H1 (cell line): ENCODE results near the gene CTLA4. TPM values are rescaled to one million over a fixed set of nuclear protein-coding genes. Genes with fewer than 3 reads are reported as not detected.

Experiments
- CTCF ChIA-PET: fragments of 300-600 bp; sonication (Branson Sonifier 250); formaldehyde crosslinking; loops from one replicate; lab custom pipeline; 2021; ENCODE audit not compliant: partially characterized antibody; lab: Charles Lee
- POLR2A ChIA-PET: fragments of 300-600 bp; sonication (Branson Sonifier 250); formaldehyde crosslinking; loops from one replicate; lab custom pipeline; 2021; ENCODE audit warnings: inconsistent platforms; ENCODE audit not compliant: partially characterized antibody; lab: Charles Lee
- DNase-seq, 2 experiments: peaks; one replicate each; pipeline versions ENCODE4 v3.0.0 to v3.0.0-alpha.2; 2010 to 2022; ENCODE audit warnings: low spot score in 2 of 2, low read depth in 1 of 2, mixed read lengths in 1 of 2
- FAIRE-seq: peaks from 2 replicates; lab custom pipeline; 2011; peaks lifted over from hg19 to GRCh38; lab: Jason Lieb, UNC
- H2AFZ ChIP-seq: 2 replicates; pipeline ENCODE4 v1.8.1; 2012; ENCODE audit warnings: low read length, inconsistent platforms
- H2AK5ac ChIP-seq: 2 replicates; pipeline ENCODE4 v1.6.1; 2013; ENCODE audit warnings: low read depth, low read length
- H2BK120ac ChIP-seq: replicated peaks from 2 replicates; pipeline ENCODE3; 2013; ENCODE audit warnings: low read depth, low read length, inconsistent platforms
- H2BK12ac ChIP-seq: 2 replicates; pipeline ENCODE4 v1.6.1; 2013; ENCODE audit warnings: low read depth, low read length
- H2BK15ac ChIP-seq: 2 replicates; pipeline ENCODE4 v1.6.1; 2013; ENCODE audit warnings: low read length
- H2BK20ac ChIP-seq: 2 replicates; pipeline ENCODE4 v1.6.1; 2013; ENCODE audit warnings: low read length
- H2BK5ac ChIP-seq: 2 replicates; pipeline ENCODE4 v1.6.1; 2013; ENCODE audit warnings: low read depth, low read length
- H3K14ac ChIP-seq: 2 replicates; pipeline ENCODE4 v1.6.1; 2013; ENCODE audit warnings: inconsistent platforms; ENCODE audit not compliant: insufficient read length
- H3K18ac ChIP-seq: 2 replicates; pipeline ENCODE4 v1.6.1; 2013; ENCODE audit warnings: low read length; ENCODE audit errors: extremely low read depth
- H3K23ac ChIP-seq: 2 replicates; pipeline ENCODE4 v1.6.1; 2013; ENCODE audit warnings: inconsistent platforms; ENCODE audit not compliant: insufficient read length
- H3K23me2 ChIP-seq: 2 replicates; pipeline ENCODE4 v1.6.1; 2013; ENCODE audit warnings: low read depth, low read length
- H3K27ac ChIP-seq: 2 replicates; pipeline ENCODE4 v1.6.1; 2011; ENCODE audit warnings: low read depth, low read length, inconsistent platforms
- H3K27me3 ChIP-seq, 4 experiments: replicated peaks in 1 of 4; 1 replicate in 1 of 4; 2 replicates in 3 of 4; pipeline versions ENCODE4 v1.6.1 to v1.8.1; 2011 to 2013; ENCODE audit warnings: low read length in 3 of 4, mild to moderate bottlenecking in 3 of 4, inconsistent platforms in 2 of 4, mixed read lengths in 2 of 4, moderate library complexity in 1 of 4; ENCODE audit not compliant: control insufficient read depth in 3 of 4, insufficient read depth in 3 of 4; ENCODE audit errors: extremely low read depth in 1 of 4
- H3K36me3 ChIP-seq, 4 experiments: 2 replicates each; pipeline versions ENCODE4 v1.6.1 to v1.8.1; 2011 to 2013; ENCODE audit warnings: mild to moderate bottlenecking in 4 of 4, low read length in 3 of 4, moderate library complexity in 2 of 4, control low read depth in 1 of 4, inconsistent platforms in 1 of 4; ENCODE audit not compliant: insufficient read depth in 4 of 4, control insufficient read depth in 2 of 4
- H3K4ac ChIP-seq: replicated peaks from 2 replicates; pipeline ENCODE3; 2013; ENCODE audit warnings: low read length, low read depth, mixed read lengths, inconsistent platforms; ENCODE audit not compliant: insufficient read length
- H3K4me1 ChIP-seq, 4 experiments: replicated peaks in 1 of 4; 1 replicate in 1 of 4; 2 replicates in 3 of 4; pipeline versions ENCODE4 v1.6.1 to v1.8.1; 2011 to 2013; ENCODE audit warnings: low read length in 3 of 4, inconsistent platforms in 2 of 4, mixed read lengths in 1 of 4; ENCODE audit not compliant: insufficient read depth in 4 of 4, control insufficient read depth in 3 of 4
- H3K4me2 ChIP-seq, 2 experiments: 2 replicates each; pipeline versions ENCODE4 v1.6.1 to v1.8.1; 2011 to 2013; ENCODE audit warnings: low read depth in 2 of 2, low read length in 2 of 2, control low read depth in 1 of 2, inconsistent platforms in 1 of 2, mild to moderate bottlenecking in 1 of 2; ENCODE audit not compliant: insufficient read depth in 1 of 2
- H3K4me3 ChIP-seq, 4 experiments: fragments of 200-600, 300-600 bp in 1 of 4; sonication (generic), shearing (Covaris generic), sonication (Bioruptor Twin) in 1 of 4; 2 replicates each; pipeline versions ENCODE4 v1.5.1 to v1.8.1; 2011 to 2016; ENCODE audit warnings: low read length in 4 of 4, low read depth in 3 of 4, control low read depth in 2 of 4, inconsistent platforms in 2 of 4, mild to moderate bottlenecking in 2 of 4, mixed read lengths in 1 of 4, moderate library complexity in 1 of 4; ENCODE audit not compliant: insufficient read depth in 2 of 4; ENCODE audit errors: extremely low read depth in 1 of 4
- H3K56ac ChIP-seq: replicated peaks from 2 replicates; pipeline ENCODE3; 2013; ENCODE audit warnings: low read depth, mild to moderate bottlenecking, mixed read lengths, low read length, inconsistent platforms; ENCODE audit not compliant: insufficient read length
- H3K79me1 ChIP-seq: 2 replicates; pipeline ENCODE4 v1.6.1; 2013; ENCODE audit warnings: low read depth, low read length, control low read depth
- H3K79me2 ChIP-seq, 2 experiments: 2 replicates each; pipeline versions ENCODE4 v1.6.1 to v1.8.1; 2012 to 2013; ENCODE audit warnings: low read length in 2 of 2, mild to moderate bottlenecking in 2 of 2, inconsistent platforms in 1 of 2; ENCODE audit not compliant: insufficient read depth in 2 of 2, control insufficient read depth in 1 of 2
- H3K9ac ChIP-seq, 4 experiments: replicated peaks in 1 of 4; 1 replicate in 1 of 4; 2 replicates in 3 of 4; pipeline versions ENCODE4 v1.6.1 to v1.8.1; 2011 to 2013; ENCODE audit warnings: low read depth in 3 of 4, low read length in 3 of 4, control low read depth in 2 of 4, mild to moderate bottlenecking in 2 of 4, moderate library complexity in 2 of 4, inconsistent platforms in 1 of 4; ENCODE audit errors: extremely low read depth in 1 of 4
- H3K9me3 ChIP-seq, 2 experiments: 2 replicates each; pipeline versions ENCODE4 v1.6.1 to v1.8.1; 2012 to 2013; ENCODE audit warnings: mild to moderate bottlenecking in 2 of 2, moderate library complexity in 2 of 2, control low read depth in 1 of 2, inconsistent platforms in 1 of 2, low read depth in 1 of 2, low read length in 1 of 2, mixed read lengths in 1 of 2; ENCODE audit not compliant: insufficient read depth in 2 of 2
- H4K20me1 ChIP-seq, 2 experiments: replicated peaks in 1 of 2; 2 replicates each; pipeline versions ENCODE3 to v1.8.1; 2011 to 2013; ENCODE audit warnings: inconsistent platforms in 2 of 2, low read length in 2 of 2, mild to moderate bottlenecking in 1 of 2; ENCODE audit not compliant: insufficient read depth in 2 of 2, control insufficient read depth in 1 of 2
- H4K5ac ChIP-seq: 2 replicates; pipeline ENCODE4 v1.6.1; 2013; ENCODE audit warnings: low read length, low read depth, mixed read lengths, inconsistent platforms; ENCODE audit not compliant: insufficient read length
- H4K8ac ChIP-seq: 2 replicates; pipeline ENCODE4 v1.8.0; 2013; ENCODE audit warnings: mild to moderate bottlenecking, moderate library complexity, low read length, inconsistent platforms; ENCODE audit not compliant: insufficient read depth; ENCODE audit errors: extremely low read depth
- H4K91ac ChIP-seq: replicated peaks from 2 replicates; pipeline ENCODE3; 2013; ENCODE audit warnings: low read length, mixed read lengths, inconsistent platforms; ENCODE audit not compliant: insufficient read length
- BACH1 ChIP-seq: IDR thresholded peaks from 2 replicates; pipeline ENCODE4 v1.6.1; 2012; ENCODE audit warnings: low read length, improper control_type of control experiment
- BCL11A ChIP-seq, 2 experiments: IDR thresholded peaks; one replicate each; pipeline ENCODE4 v1.6.1; 2011; ENCODE audit warnings: low read depth in 2 of 2, low read length in 2 of 2, mild to moderate bottlenecking in 2 of 2
- BRCA1 ChIP-seq: IDR thresholded peaks from 2 replicates; pipeline ENCODE4 v1.6.1; 2012; ENCODE audit warnings: low read depth, low read length, improper control_type of control experiment
- FOSL1 ChIP-seq: IDR thresholded peaks from 2 replicates; pipeline ENCODE4 v1.6.1; 2011; ENCODE audit warnings: mild to moderate bottlenecking, low read depth, low read length, moderate library complexity; ENCODE audit not compliant: insufficient read depth
- JUN ChIP-seq: IDR thresholded peaks from 2 replicates; pipeline ENCODE4 v1.6.1; 2011; ENCODE audit warnings: low read depth, mild to moderate bottlenecking, improper control_type of control experiment, low read length
- POLR2A ChIP-seq, 2 experiments: IDR thresholded peaks; 1 replicate in 1 of 2; 2 replicates in 1 of 2; pipeline ENCODE4 v1.6.1; 2011; ENCODE audit warnings: low read depth in 2 of 2, low read length in 2 of 2, mild to moderate bottlenecking in 2 of 2; ENCODE audit errors: control extremely low read depth in 1 of 2
- POLR2AphosphoS5 ChIP-seq: IDR thresholded peaks from 2 replicates; pipeline ENCODE4 v1.6.1; 2011; ENCODE audit warnings: low read depth, low read length
- RBBP5 ChIP-seq: IDR thresholded peaks from 2 replicates; pipeline ENCODE4 v1.7.1; 2012; ENCODE audit warnings: low read depth, mild to moderate bottlenecking, inconsistent platforms, low read length, moderate library complexity, borderline replicate concordance
- RFX5 ChIP-seq: IDR thresholded peaks from 2 replicates; pipeline ENCODE4 v1.6.1; 2011; ENCODE audit warnings: low read depth, low read length, improper control_type of control experiment, borderline replicate concordance
- SP2 ChIP-seq: IDR thresholded peaks from 2 replicates; pipeline ENCODE4 v1.6.1; 2012; ENCODE audit warnings: mild to moderate bottlenecking, low read length, inconsistent platforms
- SP4 ChIP-seq: IDR thresholded peaks from 2 replicates; pipeline ENCODE4 v1.6.1; 2012; ENCODE audit warnings: low read length, inconsistent platforms
- TAF7 ChIP-seq: optimal IDR thresholded peaks from 2 replicates; pipeline ENCODE3; 2011; ENCODE audit warnings: low read depth, mild to moderate bottlenecking, inconsistent platforms, low read length, moderate library complexity, borderline replicate concordance
- TBP ChIP-seq: IDR thresholded peaks from 2 replicates; pipeline ENCODE4 v1.6.1; 2011; ENCODE audit warnings: low read depth, low read length, improper control_type of control experiment
- TEAD4 ChIP-seq: IDR thresholded peaks from 2 replicates; pipeline ENCODE4 v1.6.1; 2012; ENCODE audit warnings: low read depth, low read length, inconsistent platforms, mixed read lengths
- WGBS, 2 experiments: shearing (Covaris generic) in 1 of 2; methylation state at CpG; one replicate each; pipeline versions ENCODE4 v1.1.6 to v1.1.7; 2013 to 2015; ENCODE audit warnings: low lambda C conversion rate in 2 of 2, mixed read lengths in 2 of 2, inconsistent platforms in 1 of 2, low coverage in 1 of 2, missing lambda C conversion rate in 1 of 2; ENCODE audit not compliant: insufficient replicate concordance in 2 of 2, insufficient coverage in 1 of 2, insufficient read length in 1 of 2; ENCODE audit errors: extremely low coverage in 1 of 2, missing lambda C conversion rate in 1 of 2; 5-methylcytosine and 5-hydroxymethylcytosine counted together
- polyA plus RNA-seq, 7 experiments: library from polyadenylated mRNA; depleted of rRNA in 3 of 7; stranded (reverse) in 5 of 7; unstranded in 2 of 7; fragments of >200 nt in 5 of 7; fragments of 200-250 nt in 2 of 7; gene quantifications; 1 replicate in 5 of 7; 2 replicates in 1 of 7; 4 replicates in 1 of 7; pipeline versions ENCODE4 v1.2.1 to v1.2.3, GENCODE V29; 2011 to 2013; ENCODE audit warnings: missing spikeins in 2 of 7, mixed read lengths in 2 of 7
- total RNA-seq: library from RNA; stranded (reverse); fragmentation: NEBNext Ultra II Directional; extraction: Animal tissue kit (Norgen Biotek cat#: 25700); gene quantifications from 2 replicates; pipeline ENCODE4 v1.2.1, GENCODE V29; 2021

Gene CTLA4
- total and polyA plus RNA-seq, 2 of the 8 experiments (the other 6 are each of a cell fraction or from before 2014, with no cell fraction given), result not detected

DNA sequence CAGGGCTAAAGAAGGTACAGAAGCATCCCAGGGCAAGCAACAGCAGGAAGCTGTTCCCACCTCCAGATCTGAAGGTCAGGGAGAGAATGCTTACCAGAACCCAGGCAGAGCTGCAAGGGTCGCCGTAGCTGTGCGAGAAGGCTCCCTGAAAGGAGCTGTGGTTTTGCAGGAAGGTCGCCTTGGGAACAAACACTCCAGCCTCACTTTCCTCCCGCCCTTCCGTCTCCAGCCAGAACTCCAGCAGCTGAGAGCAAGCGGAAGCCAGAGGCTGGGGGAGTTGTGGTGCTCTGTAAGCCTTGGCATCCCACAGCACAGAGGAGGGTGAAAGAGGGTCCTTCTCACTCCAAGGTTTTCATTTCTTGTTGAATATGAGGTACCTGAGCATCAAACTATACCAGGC, 50.7 kb downstream of the CTLA4 start:
- DNase-seq, result no peak
- CTCF ChIA-PET, result interaction anchor here (0.6 to 1.0 kb wide), 2 partner anchors 9 to 1096 kb away, joined by 3 read pairs; no protein-coding TSS in a partner anchor
- 78% methylated on average over 7 of the region's 7 CpGs; no CpG with 5 or more reads in 1 of the 2 experiments for WGBS, 2 experiments

More for the DNA sequence above, 50.7 kb downstream of the CTLA4 start:
- no peaks in the 10 kb centered on the region for H3K27me3 ChIP-seq
- no peaks in the 10 kb centered on the region for H3K36me3 ChIP-seq
- H3K79me2 ChIP-seq, result no peaks in the 10 kb centered on the region
- no peak overlapping the region for H2BK20ac ChIP-seq
- H3K9me3 ChIP-seq, result no peaks in the 10 kb centered on the region
- H4K8ac ChIP-seq, result no peak overlapping the region
- no peak overlapping the region for H2AK5ac ChIP-seq
- no peak overlapping the region for H3K4ac ChIP-seq
- H3K18ac ChIP-seq, result peak overlapping the region; percentile 66
- no peak overlapping the region for H3K27ac ChIP-seq
- H3K4me1 ChIP-seq, result peaks cover 0 to 3% (median 2%) of the 10 kb centered on the region in 4 experiments; a peak in 3 of 7 replicates
- H2AFZ ChIP-seq, result peak overlapping the region; percentile 70
- H3K23ac ChIP-seq, result no peak overlapping the region
- no peak overlapping the region for H2BK120ac ChIP-seq
- POLR2A ChIA-PET, result no interaction called here
- H3K14ac ChIP-seq, result no peak overlapping the region
- no peaks in the 10 kb centered on the region for H4K20me1 ChIP-seq
- H3K79me1 ChIP-seq, result no peaks in the 10 kb centered on the region
- H4K91ac ChIP-seq, result no peak overlapping the region
- no peak overlapping the region for H3K56ac ChIP-seq
- no peaks in the 10 kb centered on the region for H3K23me2 ChIP-seq
- H3K4me2 ChIP-seq, result no peak overlapping the region; a peak in 1 of 4 replicates
- 0 out of 2 replicates have a peak overlapping the region, but pooled peaks have one; percentile 11 for H2BK5ac ChIP-seq
- FAIRE-seq, result no peak
- H2BK15ac ChIP-seq, result no peak overlapping the region
- no peak overlapping the region for H3K4me3 ChIP-seq
- no peak for TF ChIP-seq SP2
- no peak for TF ChIP-seq RFX5
- no peak for TF ChIP-seq SP4
- no peak for TF ChIP-seq TEAD4
- TF ChIP-seq BACH1, result no peak
- TF ChIP-seq POLR2AphosphoS5, result no peak
- TF ChIP-seq POLR2A (IDR thresholded peaks at IDR 0.05; ENCODE audit: control extremely low read depth in 1 of 2, low read depth in 2 of 2, low read length in 2 of 2), result no peak
- TF ChIP-seq TBP, result no peak
- TF ChIP-seq RBBP5, result no peak
- no peak for TF ChIP-seq BRCA1
- TF ChIP-seq BCL11A (IDR thresholded peaks at IDR 0.05; ENCODE audit: low read depth in 2 of 2, low read length in 2 of 2), result no peak
- TF ChIP-seq FOSL1, result no peak
- TF ChIP-seq TAF7, result no peak
- no peak for TF ChIP-seq JUN
- no peak overlapping the region for H3K9ac ChIP-seq
- 0 out of 2 replicates have a peak overlapping the region, but pooled peaks have one; percentile 13 for H2BK12ac ChIP-seq
- H4K5ac ChIP-seq, result no peak overlapping the region
